ENCODE measurements around the gene RPL10. TPM values are rescaled to one million over a fixed set of nuclear protein-coding genes. Genes with fewer than 3 reads are reported as not detected.

Gene RPL10
- total and polyA plus RNA-seq, 9 of the 15 experiments (the other 6 are each of a cell fraction or from before 2014, with no cell fraction given) = 3,774 to 7,600 (median 5,014) TPM

DNA sequence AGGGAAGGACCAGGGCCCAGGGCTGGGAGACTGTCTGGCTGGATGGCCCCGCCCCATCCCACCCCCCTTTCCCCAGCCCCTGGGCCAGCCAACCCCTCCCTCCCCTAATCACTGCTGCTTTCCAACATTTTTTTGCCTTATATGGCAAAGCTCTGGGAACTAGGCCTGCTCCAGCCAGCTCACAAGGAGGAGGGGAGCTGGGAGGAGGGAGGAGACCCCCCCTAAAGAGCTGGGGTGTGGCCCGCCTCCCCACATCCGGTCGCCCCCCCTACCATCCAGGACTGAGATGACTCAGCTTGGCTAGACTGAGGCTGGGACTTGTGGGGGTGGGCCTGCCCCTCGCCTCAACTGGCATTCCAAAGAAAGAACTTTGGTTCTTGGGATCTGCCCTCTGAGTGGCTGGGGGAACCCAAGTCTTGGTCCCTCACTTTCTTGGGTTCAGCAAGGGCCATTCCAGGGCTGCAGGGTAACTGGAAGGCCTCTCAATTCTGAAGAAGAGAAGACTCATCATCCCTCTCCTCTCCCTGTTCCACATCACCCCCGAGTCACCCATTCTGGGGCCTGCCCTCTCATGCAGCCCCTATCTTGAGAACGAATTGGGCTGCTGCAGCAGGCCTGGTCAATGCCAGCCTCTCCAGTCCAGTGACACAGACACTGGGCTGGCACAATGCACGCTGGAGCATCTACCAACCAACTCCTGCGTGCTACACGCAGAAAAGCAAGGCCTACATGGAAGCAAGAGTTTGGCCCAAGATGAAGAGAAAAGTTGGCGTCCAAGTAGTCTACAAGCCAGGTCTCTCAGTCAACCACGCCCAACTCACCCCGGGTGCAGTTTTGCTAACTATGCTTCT, 28.5 kb upstream of the RPL10 start (continued):
- TF ChIP-seq, protein P1, sequence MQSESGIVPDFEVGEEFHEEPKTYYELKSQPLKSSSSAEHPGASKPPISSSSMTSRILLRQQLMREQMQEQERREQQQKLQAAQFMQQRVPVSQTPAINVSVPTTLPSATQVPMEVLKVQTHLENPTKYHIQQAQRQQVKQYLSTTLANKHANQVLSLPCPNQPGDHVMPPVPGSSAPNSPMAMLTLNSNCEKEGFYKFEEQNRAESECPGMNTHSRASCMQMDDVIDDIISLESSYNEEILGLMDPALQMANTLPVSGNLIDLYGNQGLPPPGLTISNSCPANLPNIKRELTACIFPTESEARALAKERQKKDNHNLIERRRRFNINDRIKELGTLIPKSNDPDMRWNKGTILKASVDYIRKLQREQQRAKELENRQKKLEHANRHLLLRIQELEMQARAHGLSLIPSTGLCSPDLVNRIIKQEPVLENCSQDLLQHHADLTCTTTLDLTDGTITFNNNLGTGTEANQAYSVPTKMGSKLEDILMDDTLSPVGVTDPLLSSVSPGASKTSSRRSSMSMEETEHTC (IDR thresholded peaks at IDR 0.05) = no peak
- TF ChIP-seq, protein P2, sequence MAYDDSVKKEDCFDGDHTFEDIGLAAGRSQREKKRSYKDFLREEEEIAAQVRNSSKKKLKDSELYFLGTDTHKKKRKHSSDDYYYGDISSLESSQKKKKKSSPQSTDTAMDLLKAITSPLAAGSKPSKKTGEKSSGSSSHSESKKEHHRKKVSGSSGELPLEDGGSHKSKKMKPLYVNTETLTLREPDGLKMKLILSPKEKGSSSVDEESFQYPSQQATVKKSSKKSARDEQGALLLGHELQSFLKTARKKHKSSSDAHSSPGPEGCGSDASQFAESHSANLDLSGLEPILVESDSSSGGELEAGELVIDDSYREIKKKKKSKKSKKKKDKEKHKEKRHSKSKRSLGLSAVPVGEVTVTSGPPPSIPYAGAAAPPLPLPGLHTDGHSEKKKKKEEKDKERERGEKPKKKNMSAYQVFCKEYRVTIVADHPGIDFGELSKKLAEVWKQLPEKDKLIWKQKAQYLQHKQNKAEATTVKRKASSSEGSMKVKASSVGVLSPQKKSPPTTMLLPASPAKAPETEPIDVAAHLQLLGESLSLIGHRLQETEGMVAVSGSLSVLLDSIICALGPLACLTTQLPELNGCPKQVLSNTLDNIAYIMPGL (CRISPR knock-in tag; IDR thresholded peaks at IDR 0.05) = 0 out of 2 replicates have a peak, but pooled peaks have one; percentile 2
- TF ChIP-seq NR3C1 (CRISPR knock-in tag; IDR thresholded peaks at IDR 0.05) = no peak
- no peak for TF ChIP-seq ZBTB26 (CRISPR knock-in tag; IDR thresholded peaks at IDR 0.05)
- no peak for TF ChIP-seq ZNF212 (CRISPR knock-in tag; IDR thresholded peaks at IDR 0.05)
- TF ChIP-seq DMBX1 (CRISPR knock-in tag; IDR thresholded peaks at IDR 0.05; ENCODE audit: borderline replicate concordance) = no peak
- TF ChIP-seq CHD7 (IDR thresholded peaks at IDR 0.05; ENCODE audit: low read depth, low read length) = no peak
- TF ChIP-seq PHB (CRISPR knock-in tag; IDR thresholded peaks at IDR 0.05) = no peak

Data from K562 (cell line).